SU-DHL-6 (cell line): ENCODE results near the gene LATS1.

Experiments
- EZH2phosphoT487 ChIP-seq: fragments of 200-600 bp; sonication (generic), shearing (Covaris generic); conservative IDR thresholded peaks from 2 replicates; pipeline ENCODE4 v1.6.1; 2018; ENCODE audit warnings: mild to moderate bottlenecking, antibody characterized with exemption, low read length, moderate library complexity, mixed read lengths
- TF ChIP-seq, protein P1 (sequence below): fragments of 200-600 bp; sonication (generic); IDR thresholded peaks from one replicate; pipeline ENCODE4 v1.5.1; 2017; ENCODE audit warnings: antibody characterized with exemption, mild to moderate bottlenecking, low read length, moderate library complexity; ENCODE audit not compliant: insufficient read depth, poor library complexity, severe bottlenecking

DNA sequence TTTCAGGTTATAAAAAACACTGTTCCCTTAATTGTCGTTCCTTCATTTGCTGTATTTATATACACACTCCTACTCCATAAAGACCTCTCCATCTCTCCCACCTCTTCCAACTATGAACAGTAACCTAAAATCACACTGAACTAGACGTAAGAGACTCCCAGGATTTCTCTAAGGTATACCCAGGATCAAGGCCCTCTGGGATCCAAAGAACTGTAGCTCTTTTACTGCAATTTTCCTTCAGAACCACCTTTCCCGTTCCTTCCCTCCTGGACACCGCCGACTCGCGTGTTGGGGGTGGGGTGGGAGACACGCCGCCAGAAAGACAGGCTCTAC, 680 bp downstream of the LATS1 start:
- TF ChIP-seq, protein P1, sequence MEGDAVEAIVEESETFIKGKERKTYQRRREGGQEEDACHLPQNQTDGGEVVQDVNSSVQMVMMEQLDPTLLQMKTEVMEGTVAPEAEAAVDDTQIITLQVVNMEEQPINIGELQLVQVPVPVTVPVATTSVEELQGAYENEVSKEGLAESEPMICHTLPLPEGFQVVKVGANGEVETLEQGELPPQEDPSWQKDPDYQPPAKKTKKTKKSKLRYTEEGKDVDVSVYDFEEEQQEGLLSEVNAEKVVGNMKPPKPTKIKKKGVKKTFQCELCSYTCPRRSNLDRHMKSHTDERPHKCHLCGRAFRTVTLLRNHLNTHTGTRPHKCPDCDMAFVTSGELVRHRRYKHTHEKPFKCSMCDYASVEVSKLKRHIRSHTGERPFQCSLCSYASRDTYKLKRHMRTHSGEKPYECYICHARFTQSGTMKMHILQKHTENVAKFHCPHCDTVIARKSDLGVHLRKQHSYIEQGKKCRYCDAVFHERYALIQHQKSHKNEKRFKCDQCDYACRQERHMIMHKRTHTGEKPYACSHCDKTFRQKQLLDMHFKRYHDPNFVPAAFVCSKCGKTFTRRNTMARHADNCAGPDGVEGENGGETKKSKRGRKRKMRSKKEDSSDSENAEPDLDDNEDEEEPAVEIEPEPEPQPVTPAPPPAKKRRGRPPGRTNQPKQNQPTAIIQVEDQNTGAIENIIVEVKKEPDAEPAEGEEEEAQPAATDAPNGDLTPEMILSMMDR, result no peak
- no peak for TF ChIP-seq EZH2phosphoT487
